Measurements from ENCODE around the gene TRPT1. TPM values are rescaled to one million over a fixed set of nuclear protein-coding genes. Genes with fewer than 3 reads are reported as not detected.

The TRPT1 gene
- total and polyA plus RNA-seq, 9 of the 15 experiments (the other 6 are each of a cell fraction or from before 2014, with no cell fraction given), result 4.6 to 41.7 (median 23.1) TPM

DNA sequence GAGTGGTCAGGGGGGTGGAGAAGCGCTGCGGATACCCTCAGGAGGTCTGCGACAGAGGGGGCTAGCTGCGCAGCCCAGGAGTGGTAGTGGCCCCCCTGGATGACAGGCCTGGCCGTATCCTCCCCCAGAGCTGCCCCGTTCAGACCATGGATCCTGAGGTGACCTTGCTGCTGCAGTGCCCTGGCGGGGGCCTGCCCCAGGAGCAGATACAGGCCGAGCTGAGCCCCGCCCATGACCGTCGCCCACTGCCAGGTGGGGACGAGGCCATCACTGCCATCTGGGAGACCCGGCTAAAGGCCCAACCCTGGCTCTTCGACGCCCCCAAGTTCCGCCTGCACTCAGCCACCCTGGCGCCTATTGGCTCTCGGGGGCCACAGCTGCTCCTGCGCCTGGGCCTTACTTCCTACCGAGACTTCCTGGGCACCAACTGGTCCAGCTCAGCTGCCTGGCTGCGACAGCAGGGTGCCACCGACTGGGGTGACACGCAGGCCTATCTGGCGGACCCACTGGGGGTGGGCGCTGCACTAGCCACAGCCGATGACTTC lies 593 bp upstream of the TRPT1 start (continued):
- TF ChIP-seq, protein P1, sequence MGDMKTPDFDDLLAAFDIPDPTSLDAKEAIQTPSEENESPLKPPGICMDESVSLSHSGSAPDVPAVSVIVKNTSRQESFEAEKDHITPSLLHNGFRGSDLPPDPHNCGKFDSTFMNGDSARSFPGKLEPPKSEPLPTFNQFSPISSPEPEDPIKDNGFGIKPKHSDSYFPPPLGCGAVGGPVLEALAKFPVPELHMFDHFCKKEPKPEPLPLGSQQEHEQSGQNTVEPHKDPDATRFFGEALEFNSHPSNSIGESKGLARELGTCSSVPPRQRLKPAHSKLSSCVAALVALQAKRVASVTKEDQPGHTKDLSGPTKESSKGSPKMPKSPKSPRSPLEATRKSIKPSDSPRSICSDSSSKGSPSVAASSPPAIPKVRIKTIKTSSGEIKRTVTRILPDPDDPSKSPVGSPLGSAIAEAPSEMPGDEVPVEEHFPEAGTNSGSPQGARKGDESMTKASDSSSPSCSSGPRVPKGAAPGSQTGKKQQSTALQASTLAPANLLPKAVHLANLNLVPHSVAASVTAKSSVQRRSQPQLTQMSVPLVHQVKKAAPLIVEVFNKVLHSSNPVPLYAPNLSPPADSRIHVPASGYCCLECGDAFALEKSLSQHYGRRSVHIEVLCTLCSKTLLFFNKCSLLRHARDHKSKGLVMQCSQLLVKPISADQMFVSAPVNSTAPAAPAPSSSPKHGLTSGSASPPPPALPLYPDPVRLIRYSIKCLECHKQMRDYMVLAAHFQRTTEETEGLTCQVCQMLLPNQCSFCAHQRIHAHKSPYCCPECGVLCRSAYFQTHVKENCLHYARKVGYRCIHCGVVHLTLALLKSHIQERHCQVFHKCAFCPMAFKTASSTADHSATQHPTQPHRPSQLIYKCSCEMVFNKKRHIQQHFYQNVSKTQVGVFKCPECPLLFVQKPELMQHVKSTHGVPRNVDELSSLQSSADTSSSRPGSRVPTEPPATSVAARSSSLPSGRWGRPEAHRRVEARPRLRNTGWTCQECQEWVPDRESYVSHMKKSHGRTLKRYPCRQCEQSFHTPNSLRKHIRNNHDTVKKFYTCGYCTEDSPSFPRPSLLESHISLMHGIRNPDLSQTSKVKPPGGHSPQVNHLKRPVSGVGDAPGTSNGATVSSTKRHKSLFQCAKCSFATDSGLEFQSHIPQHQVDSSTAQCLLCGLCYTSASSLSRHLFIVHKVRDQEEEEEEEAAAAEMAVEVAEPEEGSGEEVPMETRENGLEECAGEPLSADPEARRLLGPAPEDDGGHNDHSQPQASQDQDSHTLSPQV (IDR thresholded peaks at IDR 0.05), result peak; percentile 74
- no peak for TF ChIP-seq KAT7 (CRISPR knock-in tag; IDR thresholded peaks at IDR 0.05; ENCODE audit: borderline replicate concordance)
- peak; percentile 57; the same call in 1 of the 2 replicates for TF ChIP-seq GATAD2B (IDR thresholded peaks at IDR 0.05; ENCODE audit: borderline replicate concordance)
- TF ChIP-seq NR1H2 (CRISPR knock-in tag; IDR thresholded peaks at IDR 0.05), result 0 out of 2 replicates have a peak, but pooled peaks have one; percentile 7
- no peak for TF ChIP-seq CREB3L1 (IDR thresholded peaks at IDR 0.05; ENCODE audit: borderline replicate concordance, low read depth)
- TF ChIP-seq, protein P2, sequence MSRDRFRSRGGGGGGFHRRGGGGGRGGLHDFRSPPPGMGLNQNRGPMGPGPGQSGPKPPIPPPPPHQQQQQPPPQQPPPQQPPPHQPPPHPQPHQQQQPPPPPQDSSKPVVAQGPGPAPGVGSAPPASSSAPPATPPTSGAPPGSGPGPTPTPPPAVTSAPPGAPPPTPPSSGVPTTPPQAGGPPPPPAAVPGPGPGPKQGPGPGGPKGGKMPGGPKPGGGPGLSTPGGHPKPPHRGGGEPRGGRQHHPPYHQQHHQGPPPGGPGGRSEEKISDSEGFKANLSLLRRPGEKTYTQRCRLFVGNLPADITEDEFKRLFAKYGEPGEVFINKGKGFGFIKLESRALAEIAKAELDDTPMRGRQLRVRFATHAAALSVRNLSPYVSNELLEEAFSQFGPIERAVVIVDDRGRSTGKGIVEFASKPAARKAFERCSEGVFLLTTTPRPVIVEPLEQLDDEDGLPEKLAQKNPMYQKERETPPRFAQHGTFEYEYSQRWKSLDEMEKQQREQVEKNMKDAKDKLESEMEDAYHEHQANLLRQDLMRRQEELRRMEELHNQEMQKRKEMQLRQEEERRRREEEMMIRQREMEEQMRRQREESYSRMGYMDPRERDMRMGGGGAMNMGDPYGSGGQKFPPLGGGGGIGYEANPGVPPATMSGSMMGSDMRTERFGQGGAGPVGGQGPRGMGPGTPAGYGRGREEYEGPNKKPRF (IDR thresholded peaks at IDR 0.05; ENCODE audit: low read depth, low read length), result no peak
- TF ChIP-seq SRSF1 (IDR thresholded peaks at IDR 0.05; ENCODE audit: low read depth, low read length), result no peak
- no peak for TF ChIP-seq GATAD2A (IDR thresholded peaks at IDR 0.05)
- TF ChIP-seq SAFB (IDR thresholded peaks at IDR 0.05; ENCODE audit: borderline replicate concordance, low read depth, low read length), result no peak
- TF ChIP-seq ARNT (IDR thresholded peaks at IDR 0.05), result no peak
- TF ChIP-seq, protein P3, sequence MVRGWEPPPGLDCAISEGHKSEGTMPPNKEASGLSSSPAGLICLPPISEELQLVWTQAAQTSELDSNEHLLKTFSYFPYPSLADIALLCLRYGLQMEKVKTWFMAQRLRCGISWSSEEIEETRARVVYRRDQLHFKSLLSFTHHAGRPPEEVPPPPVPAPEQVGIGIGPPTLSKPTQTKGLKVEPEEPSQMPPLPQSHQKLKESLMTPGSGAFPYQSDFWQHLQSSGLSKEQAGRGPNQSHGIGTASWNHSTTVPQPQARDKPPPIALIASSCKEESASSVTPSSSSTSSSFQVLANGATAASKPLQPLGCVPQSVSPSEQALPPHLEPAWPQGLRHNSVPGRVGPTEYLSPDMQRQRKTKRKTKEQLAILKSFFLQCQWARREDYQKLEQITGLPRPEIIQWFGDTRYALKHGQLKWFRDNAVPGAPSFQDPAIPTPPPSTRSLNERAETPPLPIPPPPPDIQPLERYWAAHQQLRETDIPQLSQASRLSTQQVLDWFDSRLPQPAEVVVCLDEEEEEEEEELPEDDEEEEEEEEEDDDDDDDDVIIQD (CRISPR knock-in tag; IDR thresholded peaks at IDR 0.05), result no peak
- 0 out of 2 replicates have a peak, but pooled peaks have one; percentile 20 for TF ChIP-seq ZNF583 (CRISPR knock-in tag; IDR thresholded peaks at IDR 0.05)
- no peak for TF ChIP-seq MYC (IDR thresholded peaks at IDR 0.05; ENCODE audit: low read depth, low read length)
- TF ChIP-seq MYC (CRISPR knock-in tag; IDR thresholded peaks at IDR 0.05; ENCODE audit: borderline replicate concordance, low read depth), result 0 out of 2 replicates have a peak, but pooled peaks have one; percentile 35
- TF ChIP-seq JUN (IDR thresholded peaks at IDR 0.05; ENCODE audit: borderline replicate concordance, low read depth, low read length), result no peak; the same call in 1 of the 2 replicates
- TF ChIP-seq JUN (CRISPR knock-in tag; IDR thresholded peaks at IDR 0.05; ENCODE audit: borderline replicate concordance), result 0 out of 2 replicates have a peak, but pooled peaks have one; percentile 57
- 0 out of 2 replicates have a peak, but pooled peaks have one; percentile 11 for TF ChIP-seq ARID1B (IDR thresholded peaks at IDR 0.05)
- TF ChIP-seq U2AF1 (optimal IDR thresholded peaks at IDR 0.05; ENCODE audit: low read depth, low read length), result no peak
- TF ChIP-seq TFAM (CRISPR knock-in tag; conservative IDR thresholded peaks at IDR 0.05), result no peak
- TF ChIP-seq TCF7L2 (IDR thresholded peaks at IDR 0.05; ENCODE audit: low read depth, low read length), result no peak
